HL-60 (cell line): Measurements from ENCODE around the gene SSX5.

ENCODE experiments used
- CTCF ChIP-seq: IDR thresholded peaks from one replicate; pipeline ENCODE4 v1.5.1; 2011; ENCODE audit warnings: low read length, control low read depth, inconsistent platforms; ENCODE audit not compliant: insufficient read depth
- GABPA ChIP-seq: IDR thresholded peaks from 2 replicates; pipeline ENCODE4 v1.6.1; 2012; ENCODE audit warnings: low read depth
- POLR2AphosphoS5 ChIP-seq: IDR thresholded peaks from 2 replicates; pipeline ENCODE4 v1.6.1; 2012; ENCODE audit warnings: low read depth
- REST ChIP-seq: IDR thresholded peaks from 2 replicates; pipeline ENCODE4 v1.6.1; 2012; ENCODE audit warnings: low read depth; ENCODE audit not compliant: insufficient replicate concordance

GRCh38 chrX:48154796-48155195 lies 41.8 kb downstream of the SSX5 start:
- TF ChIP-seq CTCF (no peak), POLR2AphosphoS5 (no peak), REST (no peak), GABPA (no peak)
